GM10847 (cell line): ENCODE results near the gene OR51B2.

ENCODE experiments used
- POLR2A ChIP-seq: IDR thresholded peaks from 2 replicates; pipeline ENCODE4 v1.6.1; 2011; ENCODE audit not compliant: insufficient read length; ENCODE audit errors: extremely low read depth

Gene OR51B2

DNA sequence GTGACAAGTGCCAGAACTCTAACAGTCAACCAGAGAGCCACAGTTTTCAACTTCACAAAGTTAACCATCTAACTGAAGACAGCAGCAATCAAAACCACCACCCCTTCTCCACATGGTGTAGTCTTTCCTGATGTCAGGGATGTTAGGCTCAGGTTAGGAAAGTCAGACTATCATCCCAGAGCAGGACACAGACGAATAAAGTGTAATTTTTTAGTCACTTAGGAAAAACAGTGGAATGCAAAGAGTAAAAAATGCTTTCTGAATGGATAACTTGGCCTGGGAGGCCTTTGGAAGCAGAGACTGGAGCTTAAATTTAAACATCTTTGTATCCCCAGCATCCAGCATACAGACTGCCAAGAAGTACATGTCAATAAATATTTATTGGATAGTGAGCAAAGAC lies 37.7 kb downstream of the OR51B2 start:
- TF ChIP-seq POLR2A, result no peak

DNA sequence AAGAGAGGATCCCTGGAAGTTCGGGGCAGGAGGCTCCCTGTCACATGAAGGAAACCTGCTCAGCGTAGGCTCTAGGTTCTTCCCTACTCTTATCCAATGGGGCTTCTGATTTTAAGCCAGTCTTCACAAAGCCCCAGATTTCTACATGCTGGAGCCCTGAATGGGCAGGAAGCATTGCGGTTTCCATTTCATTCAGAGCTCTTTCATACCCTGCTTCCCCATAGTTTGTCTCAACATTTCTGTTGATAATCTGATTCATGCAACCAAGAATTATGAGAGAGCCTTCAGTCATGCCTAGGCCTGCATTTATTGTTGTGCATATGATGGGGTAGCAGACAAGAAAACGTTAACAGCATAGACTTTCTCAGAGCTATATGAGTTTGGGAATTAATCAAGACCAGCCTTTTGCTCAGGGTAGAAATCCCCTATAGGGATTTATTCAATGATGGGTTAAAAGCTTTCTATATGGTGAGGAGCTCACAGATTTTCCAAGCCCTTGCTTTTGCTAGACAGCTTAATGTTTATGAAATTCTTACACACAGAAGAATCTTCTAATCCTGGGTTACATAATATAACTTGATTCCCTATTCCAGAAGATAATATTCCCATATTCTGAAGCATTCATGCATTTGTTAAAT lies 38.3 kb downstream of the OR51B2 start:
- no peak for TF ChIP-seq POLR2A

DNA sequence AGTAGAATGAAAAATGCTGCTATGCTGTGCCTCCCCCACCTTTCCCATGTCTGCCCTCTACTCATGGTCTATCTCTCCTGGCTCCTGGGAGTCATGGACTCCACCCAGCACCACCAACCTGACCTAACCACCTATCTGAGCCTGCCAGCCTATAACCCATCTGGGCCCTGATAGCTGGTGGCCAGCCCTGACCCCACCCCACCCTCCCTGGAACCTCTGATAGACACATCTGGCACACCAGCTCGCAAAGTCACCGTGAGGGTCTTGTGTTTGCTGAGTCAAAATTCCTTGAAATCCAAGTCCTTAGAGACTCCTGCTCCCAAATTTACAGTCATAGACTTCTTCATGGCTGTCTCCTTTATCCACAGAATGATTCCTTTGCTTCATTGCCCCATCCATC lies 39.5 kb downstream of the OR51B2 start:
- no peak for TF ChIP-seq POLR2A

DNA sequence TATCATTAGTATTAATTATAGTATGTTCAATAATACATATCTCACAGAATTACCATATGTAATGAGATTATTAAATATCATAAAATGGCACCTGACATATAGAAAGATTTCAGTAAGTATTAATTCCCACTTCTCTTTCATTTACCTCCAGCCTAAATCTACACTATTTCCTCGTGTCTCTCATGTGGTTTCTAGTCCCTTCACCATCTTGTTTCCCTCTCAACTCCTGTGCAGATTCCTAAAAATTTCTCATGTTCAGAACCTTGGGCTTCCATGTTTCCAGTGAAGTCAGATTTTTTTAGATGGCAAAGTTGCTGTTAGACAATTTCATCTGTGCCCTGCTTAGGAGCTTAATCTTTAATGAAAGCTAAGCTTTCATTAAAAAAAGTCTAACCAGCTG lies 40.2 kb downstream of the OR51B2 start:
- no peak for TF ChIP-seq POLR2A

DNA sequence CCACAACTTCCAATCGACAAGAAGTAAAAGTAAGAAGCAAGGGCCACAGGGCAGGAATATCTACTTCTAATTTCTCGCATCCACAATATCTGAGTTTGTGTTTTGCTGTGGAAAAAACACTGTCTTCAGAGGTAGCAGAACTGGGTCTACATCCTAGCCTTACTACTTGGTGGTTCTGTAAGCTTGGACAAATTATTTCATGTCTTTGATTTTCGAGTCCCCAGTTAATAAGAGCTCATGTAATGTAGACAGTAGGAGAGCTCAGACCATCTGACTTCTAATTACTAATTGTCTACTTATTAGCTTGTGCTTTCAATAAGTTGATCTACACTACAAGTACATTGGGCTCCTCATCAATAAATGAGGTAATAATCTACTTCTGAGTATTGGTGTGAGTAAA lies 41.0 kb downstream of the OR51B2 start:
- no peak for TF ChIP-seq POLR2A

DNA sequence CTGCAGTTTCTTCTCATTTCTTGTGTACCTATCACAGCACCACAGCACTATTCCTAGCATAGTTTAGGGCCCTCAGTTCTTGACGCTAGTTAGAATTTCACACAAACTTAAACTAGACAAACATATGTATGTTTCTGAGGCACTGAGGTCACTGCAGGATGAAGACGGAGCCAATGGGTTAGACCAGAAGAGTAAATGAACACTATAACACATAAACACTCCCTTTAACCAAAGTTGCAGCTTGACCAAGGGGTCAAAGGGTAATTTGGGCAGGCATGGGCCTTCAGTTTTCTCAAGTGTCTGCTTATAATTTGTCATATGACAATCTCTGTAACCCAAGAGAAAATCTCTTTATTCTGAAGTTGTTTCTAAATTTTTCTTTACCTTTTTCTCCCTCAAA lies 41.5 kb downstream of the OR51B2 start:
- TF ChIP-seq POLR2A, result no peak

DNA sequence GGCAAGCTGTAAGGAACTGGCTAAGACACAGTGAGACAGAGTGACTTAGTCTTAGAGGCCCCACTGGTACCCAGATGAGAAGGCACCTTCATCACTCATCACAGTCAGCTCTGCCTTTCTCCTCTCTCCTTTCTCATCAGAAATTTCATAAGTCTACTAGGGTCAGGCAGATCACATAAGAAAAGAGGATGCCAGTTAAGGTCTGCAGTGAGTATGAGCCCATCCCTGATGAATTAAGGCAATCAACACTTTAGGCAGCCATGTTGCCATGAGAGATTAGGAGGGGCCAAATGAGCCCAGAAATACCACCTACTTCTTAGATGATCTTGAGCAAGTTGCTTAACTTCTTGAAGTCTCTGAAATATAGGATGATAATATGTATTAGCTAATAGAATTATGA lies 42.5 kb downstream of the OR51B2 start:
- TF ChIP-seq POLR2A, result no peak

DNA sequence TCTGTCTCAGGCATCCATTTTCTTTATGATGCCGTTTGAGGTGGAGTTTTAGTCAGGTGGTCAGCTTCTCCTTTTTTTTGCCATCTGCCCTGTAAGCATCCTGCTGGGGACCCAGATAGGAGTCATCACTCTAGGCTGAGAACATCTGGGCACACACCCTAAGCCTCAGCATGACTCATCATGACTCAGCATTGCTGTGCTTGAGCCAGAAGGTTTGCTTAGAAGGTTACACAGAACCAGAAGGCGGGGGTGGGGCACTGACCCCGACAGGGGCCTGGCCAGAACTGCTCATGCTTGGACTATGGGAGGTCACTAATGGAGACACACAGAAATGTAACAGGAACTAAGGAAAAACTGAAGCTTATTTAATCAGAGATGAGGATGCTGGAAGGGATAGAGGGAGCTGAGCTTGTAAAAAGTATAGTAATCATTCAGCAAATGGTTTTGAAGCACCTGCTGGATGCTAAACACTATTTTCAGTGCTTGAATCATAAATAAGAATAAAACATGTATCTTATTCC lies 43.5 kb downstream of the OR51B2 start:
- TF ChIP-seq POLR2A, result no peak

DNA sequence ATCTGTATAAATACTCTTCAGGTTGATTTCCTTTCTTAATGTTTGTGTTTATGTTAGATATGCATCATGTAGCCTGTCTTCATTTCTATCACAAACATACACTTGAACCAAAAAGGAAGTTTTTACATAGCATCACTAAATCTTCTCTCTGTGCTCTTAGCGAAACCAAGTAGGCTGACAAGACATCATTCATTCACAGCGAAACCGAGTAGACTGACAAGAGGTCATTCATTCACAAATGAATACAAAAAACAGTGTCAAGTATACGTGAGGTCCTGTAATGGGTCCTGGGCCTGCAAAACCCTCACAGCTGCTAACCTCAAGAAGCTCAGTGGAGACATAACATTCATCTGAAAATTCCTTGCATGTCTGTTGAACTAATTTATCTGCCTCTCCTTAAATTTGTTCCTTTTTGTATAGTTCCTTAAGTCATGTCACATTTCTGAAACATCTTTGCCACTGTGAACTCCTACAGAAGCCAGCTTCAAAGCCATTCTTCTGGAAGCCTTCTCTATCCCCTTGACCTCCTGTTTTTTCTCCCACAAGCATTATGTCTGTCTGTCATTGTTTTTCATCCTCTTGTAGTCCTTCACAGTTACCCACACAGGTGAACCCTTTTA lies 44.5 kb downstream of the OR51B2 start:
- TF ChIP-seq POLR2A, result no peak

DNA sequence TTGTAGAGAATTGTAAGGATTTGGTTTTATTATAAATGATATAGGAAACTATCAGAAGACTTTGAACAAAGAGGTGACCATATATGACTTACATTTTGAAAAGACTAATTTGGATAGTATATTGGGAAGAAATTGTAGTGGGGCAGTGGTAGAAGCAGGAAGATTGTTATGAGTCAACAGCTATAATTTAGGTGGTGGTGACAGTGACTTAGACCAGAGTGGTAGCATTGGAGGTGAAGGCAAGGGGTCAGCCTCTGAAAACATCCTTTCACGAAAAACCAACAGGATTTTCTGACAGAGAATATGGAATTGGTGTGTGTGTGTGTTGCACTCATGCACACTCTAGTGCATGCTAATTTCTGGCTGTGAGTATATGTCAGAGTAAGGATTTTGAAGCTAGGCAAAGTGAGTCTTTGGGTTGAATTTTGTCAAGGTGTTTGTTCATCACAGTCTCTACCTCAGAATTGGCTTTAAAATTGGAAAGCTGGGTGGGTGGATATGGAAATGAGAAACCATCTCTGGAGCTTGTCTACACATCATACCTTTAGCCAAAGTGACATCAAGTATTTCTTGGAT lies 46.2 kb downstream of the OR51B2 start:
- no peak for TF ChIP-seq POLR2A

DNA sequence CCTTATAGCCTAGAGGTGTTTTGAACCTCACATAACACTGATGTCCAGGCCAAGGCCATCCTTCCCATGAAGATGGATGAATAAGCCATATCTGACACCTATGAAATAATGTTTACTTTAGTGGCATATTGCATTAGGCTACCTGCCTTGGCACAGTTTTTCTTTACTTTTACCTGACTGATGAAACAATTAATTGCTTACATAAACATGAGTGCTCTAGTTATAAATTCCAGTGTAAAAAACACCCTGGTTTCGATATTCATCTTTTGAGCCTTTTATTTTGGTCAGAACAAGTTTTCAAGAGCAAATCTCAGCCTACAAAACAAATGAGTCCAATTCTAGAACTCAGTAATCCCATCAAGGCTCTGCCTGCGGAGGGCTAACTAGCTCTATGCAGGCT lies 47.4 kb downstream of the OR51B2 start:
- no peak for TF ChIP-seq POLR2A

DNA sequence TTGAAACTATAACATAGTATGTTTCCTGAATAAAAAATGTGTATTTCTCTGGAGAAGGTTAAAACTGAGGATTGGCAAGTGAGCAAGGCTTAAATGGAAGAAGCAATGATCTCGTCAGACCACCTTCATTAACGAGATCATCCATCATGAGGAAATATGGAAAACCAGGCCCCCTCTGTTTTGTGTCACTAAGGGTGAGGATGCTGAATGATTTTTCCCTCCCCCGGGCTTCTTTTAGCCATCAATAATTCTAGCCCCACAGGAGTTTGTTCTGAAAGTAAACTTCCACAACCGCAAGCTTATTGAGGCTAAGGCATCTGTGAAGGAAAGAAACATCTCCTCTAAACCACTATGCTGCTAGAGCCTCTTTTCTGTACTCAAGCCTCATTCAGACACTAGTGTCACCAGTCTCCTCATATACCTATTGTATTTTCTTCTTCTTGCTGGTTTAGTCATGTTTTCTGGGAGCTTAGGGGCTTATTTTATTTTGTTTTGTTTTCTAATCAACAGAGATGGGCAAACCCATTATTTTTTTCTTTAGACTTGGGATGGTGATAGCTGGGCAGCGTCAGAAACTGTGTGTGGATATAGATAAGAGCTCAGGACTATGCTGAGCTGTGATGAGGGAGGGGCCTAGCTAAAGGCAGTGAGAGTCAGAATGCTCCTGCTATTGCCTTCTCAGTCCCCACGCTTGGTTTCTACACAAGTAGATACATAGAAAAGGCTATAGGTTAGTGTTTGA lies 48.6 kb downstream of the OR51B2 start:
- TF ChIP-seq POLR2A, result no peak

DNA sequence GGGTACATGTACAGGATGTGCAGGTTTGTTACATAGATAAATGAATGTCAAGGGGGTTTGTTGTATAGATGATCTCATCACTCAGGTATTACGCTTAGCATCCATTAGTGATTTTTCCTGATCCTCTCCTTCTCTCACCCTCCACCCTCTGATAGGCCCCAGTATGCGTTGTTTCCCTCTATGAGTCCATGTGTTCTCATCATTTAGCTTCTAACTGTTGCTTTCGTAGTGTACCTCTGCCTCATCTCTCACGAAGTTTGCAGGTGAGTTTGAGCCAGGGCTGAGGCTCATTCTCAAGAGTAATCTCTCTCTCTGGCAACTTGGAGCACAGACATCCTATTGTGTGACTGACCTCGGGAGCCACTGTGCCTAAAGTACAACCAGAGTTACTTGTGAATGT lies 49.7 kb downstream of the OR51B2 start:
- TF ChIP-seq POLR2A, result no peak
